GM23338 (cell line): ENCODE data around the gene NABP1.

Experiments
- CREB1 ChIP-seq: fragments of 250-450 bp; sonication (Bioruptor Pico); IDR thresholded peaks from 2 replicates; pipeline ENCODE4 v1.5.0; 2020; ENCODE audit warnings: low read depth, mild to moderate bottlenecking, moderate library complexity
- CTCF ChIP-seq, 2 experiments: fragments of 200-600 bp in 1 of 2; sonication (generic) in 1 of 2; conservative IDR thresholded peaks; 2 replicates each; pipeline versions ENCODE4 v1.5.1 to v1.6.1; 2016 to 2017; ENCODE audit warnings: antibody characterized with exemption in 2 of 2, low read depth in 2 of 2, mild to moderate bottlenecking in 2 of 2, moderate library complexity in 1 of 2
- EZH2 ChIP-seq: fragments of 200-600 bp; sonication (generic); IDR thresholded peaks from one replicate; pipeline ENCODE4 v1.8.0; 2017; ENCODE audit warnings: antibody characterized with exemption, mild to moderate bottlenecking, low read depth; ENCODE audit not compliant: unreplicated experiment
- EZH2phosphoT487 ChIP-seq: fragments of 200-600 bp; sonication (generic); IDR thresholded peaks from one replicate; pipeline ENCODE4 v1.8.1; 2018; ENCODE audit warnings: antibody characterized with exemption; ENCODE audit not compliant: unreplicated experiment
- NANOG ChIP-seq: IDR thresholded peaks from 2 replicates; pipeline ENCODE4 v1.6.1; 2016; ENCODE audit warnings: antibody characterized with exemption, borderline replicate concordance
- REST ChIP-seq: IDR thresholded peaks from one replicate; pipeline ENCODE4 v1.6.1; 2018; ENCODE audit warnings: antibody characterized with exemption; ENCODE audit not compliant: unreplicated experiment
- STAT1 ChIP-seq: IDR thresholded peaks from one replicate; pipeline ENCODE4 v1.6.1; 2016; ENCODE audit warnings: antibody characterized with exemption; ENCODE audit not compliant: unreplicated experiment

GRCh38 chr2:191680639-191681038 is 2.7 kb downstream of the NABP1 start:
- TF ChIP-seq CTCF (conservative IDR thresholded peaks at IDR 0.05; ENCODE audit: low read depth in 2 of 2) (no peak), REST (no peak), EZH2phosphoT487 (no peak), CREB1 (CRISPR knock-in tag) (no peak), EZH2 (no peak), STAT1 (no peak), NANOG (no peak)
